C1 segment of cervical spinal cord (tissue), 14 donors: Measurements from ENCODE around the gene RPS6KA3.

Source experiments
- DNase-seq, 14 donors: peaks; one replicate each; lab custom pipeline; 2025; lab: John Stamatoyannopoulos, UW

The RPS6KA3 gene

GRCh38 chrX:20266810-20267606 lies at the start of gene RPS6KA3:
RPS6KA3 (minus strand) TSS chrX:20266909; CDS start chrX:20266632, 277 bp downstream.
- DNase-seq: peak; percentile 13 to 88 (median 72)

GRCh38 chrX:20315140-20315539 lies 48.4 kb upstream of the RPS6KA3 start:
- no peak for DNase-seq

GRCh38 chrX:20313899-20314298 lies 47.2 kb upstream of the RPS6KA3 start:
- DNase-seq: no peak

GRCh38 chrX:20312018-20312417 lies 45.3 kb upstream of the RPS6KA3 start:
- DNase-seq: no peak

GRCh38 chrX:20311505-20311904 lies 44.8 kb upstream of the RPS6KA3 start:
- no peak for DNase-seq

- no peak for DNase-seq
These were observed 43.1 kb upstream of the RPS6KA3 start for GRCh38 chrX:20309806-20310205.

GRCh38 chrX:20306668-20307067 lies 40.0 kb upstream of the RPS6KA3 start:
- DNase-seq: no peak

GRCh38 chrX:20300822-20301221 lies 34.1 kb upstream of the RPS6KA3 start:
- DNase-seq: no peak

- no peak for DNase-seq
These were observed 28.2 kb upstream of the RPS6KA3 start for GRCh38 chrX:20294957-20295356.

GRCh38 chrX:20294284-20294683 lies 27.6 kb upstream of the RPS6KA3 start:
- DNase-seq: no peak

GRCh38 chrX:20285511-20285910 lies 18.8 kb upstream of the RPS6KA3 start:
- no peak for DNase-seq

- DNase-seq: no peak
These were observed 18.3 kb upstream of the RPS6KA3 start for GRCh38 chrX:20284992-20285391.

- no peak for DNase-seq
These were observed 17.7 kb upstream of the RPS6KA3 start for GRCh38 chrX:20284444-20284843.

- DNase-seq: no peak
These were observed 14.2 kb upstream of the RPS6KA3 start for GRCh38 chrX:20280938-20281337.

- DNase-seq: no peak
These were observed 7.4 kb upstream of the RPS6KA3 start for GRCh38 chrX:20274121-20274520.

GRCh38 chrX:20271730-20272129 lies 5.0 kb upstream of the RPS6KA3 start:
- DNase-seq: no peak

GRCh38 chrX:20271186-20271585 lies 4.5 kb upstream of the RPS6KA3 start:
- no peak for DNase-seq

- DNase-seq: no peak
These were observed 3.8 kb upstream of the RPS6KA3 start for GRCh38 chrX:20270562-20270890.

- DNase-seq: no peak
These were observed 3.3 kb upstream of the RPS6KA3 start for GRCh38 chrX:20269848-20270561.

GRCh38 chrX:20267931-20268701 lies 1.4 kb upstream of the RPS6KA3 start:
- DNase-seq: peak in 11 of 14 donors; percentile 1 to 62 (median 31)

GRCh38 chrX:20267607-20267930 lies 860 bp upstream of the RPS6KA3 start:
- DNase-seq: peak in 2 of 14 donors; percentile 12 to 16
